ENCODE results near the gene RAI2. TPM values are rescaled to one million over a fixed set of nuclear protein-coding genes. Genes with fewer than 3 reads are reported as not detected.

The RAI2 gene
- total and polyA plus RNA-seq, 2 experiments from 2014 or later = 4.5 to 8.2 TPM

- no peak for DNase-seq (ENCODE audit: low spot score)
- no peaks in the 10 kb centered on the region for H3K27me3 ChIP-seq
- H3K4me3 ChIP-seq = no peak overlapping the region
- H3K9me2 ChIP-seq (replicated peaks; ENCODE audit: insufficient read depth) = no peaks in the 10 kb centered on the region
- TF ChIP-seq CTCF (IDR thresholded peaks at IDR 0.05; ENCODE audit: poor library complexity) = no peak
- no peak for TF ChIP-seq EZH2phosphoT487 (IDR thresholded peaks at IDR 0.05; ENCODE audit: low read depth, severe bottlenecking, unreplicated experiment)
- TF ChIP-seq EZH2 (IDR thresholded peaks at IDR 0.05; ENCODE audit: borderline replicate concordance) = no peak
- no peaks in the 10 kb centered on the region for H3K79me2 ChIP-seq
- H4K20me1 ChIP-seq (ENCODE audit: insufficient read depth, poor library complexity, severe bottlenecking) = no peaks in the 10 kb centered on the region
- no peaks in the 10 kb centered on the region for H3K36me3 ChIP-seq (replicated peaks; ENCODE audit: insufficient read depth, low read depth)
- WGBS (ENCODE audit: low lambda C conversion rate, missing lambda C conversion rate) = 64% methylated on average over 2 of the region's 2 CpGs
- H3K4me2 ChIP-seq = no peak overlapping the region
- no peaks in the 10 kb centered on the region for H3K9me3 ChIP-seq (ENCODE audit: low read depth)
- no peak overlapping the region for H2AFZ ChIP-seq
- H3K4me1 ChIP-seq (ENCODE audit: insufficient read depth) = no peaks in the 10 kb centered on the region
- H3K27ac ChIP-seq = no peak overlapping the region
These were observed 17.1 kb upstream of the RAI2 start for GRCh38 chrX:17878028-17878670.

DNA sequence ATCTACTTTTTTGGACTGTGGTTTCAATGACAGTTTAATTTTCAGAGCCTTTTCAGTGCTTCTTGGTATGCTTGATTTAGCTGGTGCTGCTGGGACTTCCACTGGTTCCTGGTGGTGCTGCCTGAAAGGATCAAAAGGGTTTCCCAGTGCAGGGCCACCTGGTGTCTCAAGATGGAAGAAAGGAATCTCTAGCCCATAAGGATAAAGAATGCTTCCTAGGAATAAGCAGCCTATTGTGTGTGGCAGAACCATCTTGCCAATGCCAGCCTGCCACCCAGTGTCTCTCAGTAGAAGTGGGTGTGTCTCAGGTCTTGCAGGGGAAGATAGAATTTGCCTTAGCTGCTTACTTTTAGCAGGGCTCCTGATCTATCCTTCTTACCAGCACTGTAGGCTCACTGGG lies 15.0 kb upstream of the RAI2 start:
- H3K36me3 ChIP-seq (replicated peaks; ENCODE audit: insufficient read depth, low read depth) = no peaks in the 10 kb centered on the region
- no peak overlapping the region for H3K4me2 ChIP-seq
- H4K20me1 ChIP-seq (ENCODE audit: insufficient read depth, poor library complexity, severe bottlenecking) = no peaks in the 10 kb centered on the region
- TF ChIP-seq CTCF (IDR thresholded peaks at IDR 0.05; ENCODE audit: poor library complexity) (no peak), EZH2phosphoT487 (IDR thresholded peaks at IDR 0.05; ENCODE audit: low read depth, severe bottlenecking, unreplicated experiment) (no peak), EZH2 (IDR thresholded peaks at IDR 0.05; ENCODE audit: borderline replicate concordance) (no peak)
- no peak overlapping the region for H3K4me3 ChIP-seq
- no peak overlapping the region for H2AFZ ChIP-seq
- no peaks in the 10 kb centered on the region for H3K9me3 ChIP-seq (ENCODE audit: low read depth)
- no peak overlapping the region for H3K27ac ChIP-seq
- H3K9me2 ChIP-seq (replicated peaks; ENCODE audit: insufficient read depth) = no peaks in the 10 kb centered on the region
- DNase-seq (ENCODE audit: low spot score) = no peak
- H3K79me2 ChIP-seq = no peaks in the 10 kb centered on the region
- H3K27me3 ChIP-seq = no peaks in the 10 kb centered on the region
- H3K4me1 ChIP-seq (ENCODE audit: insufficient read depth) = no peaks in the 10 kb centered on the region

DNA sequence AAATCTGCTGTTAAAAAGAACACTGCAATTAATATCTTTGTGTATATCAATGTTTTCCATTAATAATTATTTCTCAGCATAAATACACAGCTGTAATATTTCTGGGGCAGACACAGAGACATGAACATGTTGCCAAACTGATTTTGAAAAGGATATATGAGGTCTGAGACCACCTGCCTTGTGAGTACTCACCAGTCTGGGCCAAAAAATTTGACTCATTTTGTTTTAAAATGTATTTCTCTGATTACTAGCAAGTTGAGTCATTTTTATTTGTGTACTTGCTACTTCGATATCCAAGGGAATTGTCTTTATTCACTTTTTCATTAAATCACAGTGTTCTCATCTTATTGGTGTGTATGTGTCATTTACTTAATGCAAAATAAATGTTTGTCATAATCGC lies 8.5 kb upstream of the RAI2 start:
- Histone ChIP-seq H3K79me2 (no peaks in the 10 kb centered on the region), H4K20me1 (ENCODE audit: insufficient read depth, poor library complexity, severe bottlenecking) (no peaks in the 10 kb centered on the region), H3K4me1 (ENCODE audit: insufficient read depth) (no peaks in the 10 kb centered on the region), H3K27ac (no peak overlapping the region), H3K9me2 (replicated peaks; ENCODE audit: insufficient read depth) (no peaks in the 10 kb centered on the region), H3K4me2 (no peak overlapping the region), H3K36me3 (replicated peaks; ENCODE audit: insufficient read depth, low read depth) (no peaks in the 10 kb centered on the region), H3K27me3 (no peaks in the 10 kb centered on the region), H3K4me3 (no peak overlapping the region), H3K9me3 (ENCODE audit: low read depth) (no peaks in the 10 kb centered on the region), H2AFZ (no peak overlapping the region)
- WGBS (ENCODE audit: low lambda C conversion rate, missing lambda C conversion rate) = 88% methylated on average over 2 of the region's 2 CpGs
- no peak for DNase-seq (ENCODE audit: low spot score)
- TF ChIP-seq CTCF (IDR thresholded peaks at IDR 0.05; ENCODE audit: poor library complexity) (no peak), EZH2 (IDR thresholded peaks at IDR 0.05; ENCODE audit: borderline replicate concordance) (no peak), EZH2phosphoT487 (IDR thresholded peaks at IDR 0.05; ENCODE audit: low read depth, severe bottlenecking, unreplicated experiment) (no peak)

Measured in hepatocyte (in vitro differentiated cells).